ENCODE measurements around the gene KIR3DL3. TPM values are rescaled to one million over a fixed set of nuclear protein-coding genes. Genes with fewer than 3 reads are reported as not detected.
"Not testable (repeated sequence)": the region's sequence is repeated elsewhere in the genome, so short reads cannot be mapped to it uniquely, and the experiment has no call there.

KIR3DL3 gene
- total RNA-seq, 2 experiments from 2014 or later = not detected

DNA sequence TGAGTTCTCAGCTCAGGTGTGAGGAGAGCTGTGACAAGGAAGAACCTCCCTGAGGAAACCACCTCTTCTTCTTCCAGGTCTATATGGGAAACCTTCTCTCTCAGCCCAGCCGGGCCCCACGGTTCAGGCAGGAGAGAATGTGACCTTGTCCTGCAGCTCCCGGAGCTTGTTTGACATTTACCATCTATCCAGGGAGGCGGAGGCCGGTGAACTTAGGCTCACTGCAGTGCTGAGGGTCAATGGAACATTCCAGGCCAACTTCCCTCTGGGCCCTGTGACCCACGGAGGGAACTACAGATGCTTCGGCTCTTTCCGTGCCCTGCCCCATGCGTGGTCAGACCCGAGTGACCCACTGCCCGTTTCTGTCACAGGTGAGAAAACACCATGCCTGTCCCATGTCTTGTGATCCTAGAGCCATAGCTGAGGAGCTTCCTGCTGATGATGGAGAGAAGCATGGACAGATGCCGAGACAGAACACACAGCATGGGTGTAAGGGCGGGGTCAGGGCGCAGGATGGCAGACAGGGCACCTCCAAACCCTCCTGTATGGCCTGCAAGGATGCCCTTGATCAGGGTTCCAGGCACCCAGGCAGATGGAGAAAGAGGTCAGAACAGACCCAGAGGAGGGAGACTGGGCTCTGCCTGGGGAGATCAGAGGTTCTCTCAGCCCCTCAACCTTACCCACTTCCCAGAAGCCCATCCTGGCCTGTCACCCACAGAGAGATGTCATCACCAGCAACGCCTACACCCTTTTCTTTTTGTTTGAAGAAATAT, 5.4 kb downstream of the KIR3DL3 start:
- H3K36me3 Mint-ChIP-seq (ENCODE audit: low read depth) = no peaks in the 10 kb centered on the region
- Histone ChIP-seq H3K4me1 (ENCODE audit: insufficient read depth, low read length) (no peaks in the 10 kb centered on the region), H3K27ac (ENCODE audit: low read depth in 1 of 2, low read length in 2 of 2) (no peak overlapping the region), H3K9me3 (ENCODE audit: control insufficient read depth in 1 of 2, insufficient read depth in 1 of 2, low read length in 2 of 2) (peaks cover 0 to 5% of the 10 kb centered on the region in 2 experiments), H3K36me3 (ENCODE audit: insufficient read depth, low read length) (no peaks in the 10 kb centered on the region), H3K4me3 (ENCODE audit: low read length) (no peak overlapping the region), H3K27me3 (ENCODE audit: control insufficient read depth in 1 of 2, insufficient read depth in 2 of 2, low read length in 2 of 2) (no peaks in the 10 kb centered on the region)
- POLR2A ChIA-PET = no interaction called here
- ATAC-seq (ENCODE audit: poor library complexity) (no peak), DNase-seq (no peak)
- TF ChIP-seq CTCF (IDR thresholded peaks at IDR 0.05) = no peak
- no peak overlapping the region for H3K27ac Mint-ChIP-seq
- H3K4me1 Mint-ChIP-seq (ENCODE audit: low read depth) = no peaks in the 10 kb centered on the region
- H3K27me3 Mint-ChIP-seq = peaks cover 17% of the 10 kb centered on the region
- CTCF ChIA-PET = no interaction called here
- intact Hi-C loops (cut with DNase I, micrococcal nuclease) = no loop called here
- no peak overlapping the region for H3K4me3 Mint-ChIP-seq
- peaks cover 2% of the 10 kb centered on the region for H3K9me3 Mint-ChIP-seq

GRCh38 chr19:54731191-54731590, 6.9 kb downstream of the KIR3DL3 start:
- Histone ChIP-seq H3K9me3 (ENCODE audit: control insufficient read depth in 1 of 2, insufficient read depth in 1 of 2, low read length in 2 of 2) (peaks cover 0 to 5% of the 10 kb centered on the region in 2 experiments), H3K4me1 (ENCODE audit: insufficient read depth, low read length) (no peaks in the 10 kb centered on the region), H3K4me3 (ENCODE audit: low read length) (no peak overlapping the region), H3K27me3 (ENCODE audit: control insufficient read depth in 1 of 2, insufficient read depth in 2 of 2, low read length in 2 of 2) (no peaks in the 10 kb centered on the region), H3K27ac (ENCODE audit: low read depth in 1 of 2, low read length in 2 of 2) (no peak overlapping the region), H3K36me3 (ENCODE audit: insufficient read depth, low read length) (no peaks in the 10 kb centered on the region)
- DNase-seq (no peak), ATAC-seq (ENCODE audit: poor library complexity) (no peak)
- ChIA-PET POLR2A (no interaction called here), CTCF (no interaction called here)
- Mint-ChIP-seq H3K4me1 (ENCODE audit: low read depth) (no peaks in the 10 kb centered on the region), H3K9me3 (peaks cover 2% of the 10 kb centered on the region), H3K27me3 (peaks cover 17% of the 10 kb centered on the region), H3K4me3 (no peak overlapping the region), H3K36me3 (ENCODE audit: low read depth) (no peaks in the 10 kb centered on the region), H3K27ac (no peak overlapping the region)
- intact Hi-C loops (cut with DNase I, micrococcal nuclease) = no loop called here
- no peak for TF ChIP-seq CTCF (IDR thresholded peaks at IDR 0.05)

GRCh38 chr19:54738306-54738705, 14.1 kb downstream of the KIR3DL3 start, which contains the start of gene KIR2DL3:
Gene KIR2DL3 (plus strand): TSS chr19:54738513. CDS start chr19:54738546, 33 bp downstream.
- H3K27me3 ChIP-seq (ENCODE audit: control insufficient read depth in 1 of 2, insufficient read depth in 2 of 2, low read length in 2 of 2); H3K4me1 ChIP-seq (ENCODE audit: insufficient read depth, low read length); H3K9me3 Mint-ChIP-seq; ATAC-seq (ENCODE audit: poor library complexity); H3K27ac Mint-ChIP-seq; H3K4me3 Mint-ChIP-seq; intact Hi-C loops (cut with DNase I, micrococcal nuclease); H3K4me1 Mint-ChIP-seq (ENCODE audit: low read depth); CTCF ChIA-PET; H3K4me3 ChIP-seq (ENCODE audit: low read length); H3K9me3 ChIP-seq (ENCODE audit: control insufficient read depth in 1 of 2, insufficient read depth in 1 of 2, low read length in 2 of 2); H3K27ac ChIP-seq (ENCODE audit: low read depth in 1 of 2, low read length in 2 of 2); POLR2A ChIA-PET; H3K36me3 Mint-ChIP-seq (ENCODE audit: low read depth); DNase-seq; H3K36me3 ChIP-seq (ENCODE audit: insufficient read depth, low read length): not testable (repeated sequence)
- peaks cover 22% of the 10 kb centered on the region for H3K27me3 Mint-ChIP-seq

DNA sequence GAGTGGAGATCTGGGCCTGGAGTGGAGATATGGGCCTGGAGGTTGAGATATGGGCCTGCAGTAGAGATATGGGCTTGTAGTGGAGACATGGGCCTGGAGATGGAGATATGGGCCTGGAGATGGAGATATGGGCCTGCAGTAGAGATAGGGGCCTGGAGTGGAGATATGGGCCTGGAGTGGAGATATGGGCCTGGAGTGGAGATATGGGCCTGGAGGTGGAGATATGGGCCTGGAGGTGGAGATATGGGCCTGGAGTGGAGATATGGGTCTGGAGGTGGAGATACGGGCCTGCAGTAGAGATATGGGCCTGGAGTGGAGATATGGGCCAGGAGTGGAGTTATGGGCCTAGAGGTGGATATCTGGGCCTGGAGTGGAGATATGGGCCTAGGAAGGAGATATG, 14.5 kb downstream of the KIR3DL3 start:
- ChIA-PET POLR2A (no interaction called here), CTCF (no interaction called here)
- Histone ChIP-seq H3K27me3 (ENCODE audit: control insufficient read depth in 1 of 2, insufficient read depth in 2 of 2, low read length in 2 of 2) (peaks cover 0 to 2% of the 10 kb centered on the region in 2 experiments), H3K9me3 (ENCODE audit: control insufficient read depth in 1 of 2, insufficient read depth in 1 of 2, low read length in 2 of 2) (peaks cover 0 to 3% of the 10 kb centered on the region in 2 experiments), H3K27ac (ENCODE audit: low read depth in 1 of 2, low read length in 2 of 2) (no peak overlapping the region), H3K36me3 (ENCODE audit: insufficient read depth, low read length) (no peaks in the 10 kb centered on the region), H3K4me3 (ENCODE audit: low read length) (no peak overlapping the region), H3K4me1 (ENCODE audit: insufficient read depth, low read length) (no peaks in the 10 kb centered on the region)
- H3K27me3 Mint-ChIP-seq = peaks cover 22% of the 10 kb centered on the region
- TF ChIP-seq CTCF (IDR thresholded peaks at IDR 0.05) = no peak
- DNase-seq = no peak
- intact Hi-C loops (cut with DNase I, micrococcal nuclease) = no loop called here
- ATAC-seq (ENCODE audit: poor library complexity) = no peak
- H3K4me3 Mint-ChIP-seq = no peak overlapping the region
- peaks cover 2% of the 10 kb centered on the region for H3K9me3 Mint-ChIP-seq
- no peak overlapping the region for H3K27ac Mint-ChIP-seq
- no peaks in the 10 kb centered on the region for H3K4me1 Mint-ChIP-seq (ENCODE audit: low read depth)
- no peaks in the 10 kb centered on the region for H3K36me3 Mint-ChIP-seq (ENCODE audit: low read depth)
